ENCODE measurements around the gene ZFP3. TPM values are rescaled to one million over a fixed set of nuclear protein-coding genes. Genes with fewer than 3 reads are reported as not detected.
"Not testable (repeated sequence)": the region's sequence is repeated elsewhere in the genome, so short reads cannot be mapped to it uniquely, and the experiment has no call there.

ZFP3 gene
- polyA plus RNA-seq, 5 donors, result 8.1 to 11.8 (median 9.2) TPM

DNA sequence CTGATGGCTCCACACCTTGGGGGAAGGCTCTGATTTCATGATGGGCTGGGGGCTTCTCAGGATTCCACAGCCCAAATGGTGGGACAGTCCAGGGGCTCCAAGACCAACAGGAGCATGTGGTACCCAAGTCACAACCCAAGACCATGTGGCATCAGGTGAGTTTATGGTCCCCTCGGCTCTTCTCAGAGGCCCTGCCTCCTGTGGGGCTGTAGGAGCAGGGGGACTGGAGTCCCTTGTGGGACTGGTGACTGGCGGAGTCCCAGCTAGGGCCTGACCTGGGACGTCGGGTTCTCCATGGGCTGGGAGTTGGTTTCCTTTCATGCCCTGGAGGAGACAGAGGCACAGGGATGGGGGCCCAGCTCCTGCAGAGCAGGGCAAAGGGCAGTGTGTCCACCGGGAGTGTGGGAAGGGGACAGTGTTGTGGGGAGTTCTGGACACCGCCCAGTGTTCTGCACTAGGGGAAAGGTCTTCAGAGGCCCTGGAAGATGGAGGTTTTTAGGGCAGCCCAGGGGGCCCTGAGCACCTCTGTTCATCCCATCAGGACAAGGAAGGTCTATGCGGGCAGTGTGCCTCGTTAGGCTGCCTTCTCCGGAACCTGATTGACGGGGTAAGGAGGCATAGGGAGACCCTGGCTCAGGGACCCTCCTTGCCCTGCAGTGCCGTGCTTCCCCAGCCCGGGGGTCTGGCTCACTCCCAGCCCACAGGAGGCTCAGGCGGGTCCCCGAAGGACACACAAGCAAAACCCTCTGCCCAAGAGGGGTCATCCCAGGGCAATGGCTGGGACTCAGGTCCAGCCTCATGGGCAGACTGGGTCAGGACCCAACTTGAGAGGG, 58.5 kb downstream of the ZFP3 start:
- DNase-seq, result not testable (repeated sequence)

DNA sequence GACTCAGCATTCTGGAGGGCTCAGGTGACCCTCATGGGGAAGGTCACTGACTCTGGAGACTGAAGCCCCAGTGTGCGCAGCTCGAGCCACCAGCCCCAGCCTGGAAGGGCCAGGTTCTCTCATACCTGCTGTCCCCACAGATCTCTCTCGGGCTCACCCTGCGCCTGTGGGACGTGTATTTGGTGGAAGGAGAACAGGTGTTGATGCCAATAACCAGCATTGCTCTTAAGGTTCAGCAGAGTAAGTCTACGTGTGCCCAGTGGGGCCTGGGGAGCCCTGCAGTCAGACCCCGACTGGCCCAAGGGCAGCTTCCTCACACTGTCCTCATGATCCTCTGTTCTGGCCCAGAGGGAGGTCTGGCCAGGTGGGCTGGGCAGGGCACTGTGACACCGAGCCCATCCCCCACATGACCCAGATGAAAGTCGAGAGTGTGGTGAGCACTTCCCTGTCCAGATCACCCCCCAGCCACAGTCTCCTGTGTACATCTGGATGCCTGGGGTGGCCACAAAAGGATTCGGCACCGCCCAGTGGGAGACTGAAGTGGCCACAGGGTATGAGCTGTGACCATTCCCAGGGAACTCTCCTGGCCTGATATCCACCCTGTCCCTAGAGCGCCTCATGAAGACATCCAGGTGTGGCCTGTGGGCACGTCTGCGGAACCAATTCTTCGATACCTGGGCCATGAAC, 59.4 kb downstream of the ZFP3 start:
- DNase-seq, result not testable (repeated sequence)

DNA sequence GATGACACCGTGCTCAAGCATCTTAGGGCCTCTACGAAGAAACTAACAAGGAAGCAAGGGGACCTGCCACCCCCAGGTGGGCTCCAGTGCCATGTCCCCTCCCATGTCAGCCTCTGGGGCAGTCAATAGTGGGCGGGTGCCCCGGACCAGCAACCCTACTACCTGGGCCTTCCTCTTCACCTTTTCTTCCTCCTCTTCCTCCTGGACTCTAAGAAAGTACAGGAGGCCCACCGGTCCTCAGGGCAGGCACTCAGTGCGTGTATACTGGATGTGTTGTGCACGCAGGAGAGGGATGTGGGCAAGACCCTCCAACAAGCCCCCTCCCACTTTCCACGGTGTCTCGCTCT, 59.9 kb downstream of the ZFP3 start:
- not testable (repeated sequence) for DNase-seq

DNA sequence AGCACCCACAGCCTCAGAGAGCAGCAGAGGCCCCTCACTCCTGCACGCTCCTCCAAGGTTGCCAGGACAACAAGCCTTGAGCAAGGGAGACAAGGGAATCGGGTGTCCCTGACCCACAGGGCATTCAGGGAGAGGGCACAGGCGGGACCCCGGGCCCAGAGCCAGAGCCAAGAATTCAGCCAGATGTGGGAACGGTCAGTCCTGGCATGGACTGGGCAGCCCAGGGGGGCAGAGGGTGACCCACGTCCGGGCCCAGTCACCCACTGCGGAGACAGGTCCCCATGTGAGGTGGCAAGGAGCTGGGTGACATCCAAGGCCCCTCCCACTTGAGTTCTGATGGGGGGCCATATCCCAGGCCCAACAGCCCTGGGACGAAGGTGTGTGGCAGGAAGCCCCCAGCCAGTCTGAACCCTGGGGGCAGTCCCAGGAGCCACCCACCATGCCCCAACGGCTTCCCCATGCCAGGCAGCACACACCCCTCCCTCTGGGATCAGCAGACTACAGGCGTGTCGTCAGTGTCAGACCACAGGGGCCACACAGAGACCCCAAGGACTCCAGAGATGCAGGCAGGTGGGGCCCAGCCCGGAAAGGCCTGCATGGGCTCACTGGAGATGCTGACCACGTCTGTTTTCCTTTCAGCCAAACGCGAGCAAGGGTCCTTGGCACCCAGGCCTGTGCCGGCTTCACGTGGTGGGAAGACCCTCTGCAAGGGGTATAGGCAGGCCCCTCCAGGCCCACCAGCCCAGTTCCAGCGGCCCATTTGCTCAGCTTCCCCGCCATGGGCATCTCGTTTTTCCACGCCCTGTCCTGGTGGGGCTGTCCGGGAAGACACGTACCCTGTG, 60.6 kb downstream of the ZFP3 start:
- no peak for DNase-seq

DNA sequence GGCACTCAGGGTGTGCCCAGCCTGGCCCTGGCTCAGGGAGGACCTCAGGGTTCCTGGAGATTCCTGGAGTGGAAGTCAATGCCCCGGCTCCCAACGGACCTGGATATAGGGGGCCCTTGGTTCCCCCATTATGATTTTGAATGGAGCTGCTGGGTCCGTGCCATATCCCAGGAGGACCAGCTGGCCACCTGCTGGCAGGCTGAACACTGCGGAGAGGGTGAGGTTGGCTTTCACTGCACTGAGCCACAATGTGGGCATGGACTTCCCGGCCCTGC, 61.1 kb downstream of the ZFP3 start:
- DNase-seq, result no peak

DNA sequence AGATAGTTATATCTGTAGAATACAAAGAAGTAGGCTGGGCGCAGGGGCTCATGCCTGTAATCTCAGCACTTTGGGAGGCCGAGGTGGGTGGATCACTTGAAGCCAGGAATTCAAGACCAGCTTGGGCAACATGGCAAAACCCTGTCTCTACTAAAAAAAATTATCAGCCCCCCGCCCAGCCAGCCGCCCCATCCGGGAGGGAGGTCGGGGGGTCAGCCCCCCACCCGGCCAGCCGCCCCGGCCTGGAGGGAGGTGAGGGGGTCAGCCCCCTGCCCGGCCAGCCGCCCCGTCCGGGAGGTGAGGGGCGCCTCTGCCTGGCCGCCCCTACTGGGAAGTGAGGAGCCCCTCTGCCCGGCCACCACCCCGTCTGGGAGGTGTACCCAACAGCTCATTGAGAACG, 64.6 kb downstream of the ZFP3 start:
- DNase-seq, result not testable (repeated sequence)

Other genes starting within 250 kb of the ZFP3 start
- gene MINK1, start 245.1 kb upstream of the ZFP3 start, polyA plus RNA-seq (ENCODE audit: insufficient read depth in 1 of 5, insufficient read length in 5 of 5, low replicate concordance in 1 of 5), result 10 to 100 TPM; 47.4 to 64.5 (median 57.3) TPM
- 1 to 10 TPM in 2 of 5 donors, under 1 TPM in 3; 0.52 to 1.8 (median 0.85) TPM for gene C17orf107, start 178.9 kb upstream of the ZFP3 start, polyA plus RNA-seq (ENCODE audit: insufficient read depth in 1 of 5, insufficient read length in 5 of 5, low replicate concordance in 1 of 5)
- 1 to 10 TPM in 2 of 5 donors, under 1 TPM in 3; 0.59 to 1.2 (median 0.94) TPM for gene CHRNE, start 175.4 kb upstream of the ZFP3 start, polyA plus RNA-seq (ENCODE audit: insufficient read depth in 1 of 5, insufficient read length in 5 of 5, low replicate concordance in 1 of 5)
- 1 to 10 TPM; 2.4 to 3.5 (median 2.9) TPM for gene GP1BA, start 146.2 kb upstream of the ZFP3 start, polyA plus RNA-seq (ENCODE audit: insufficient read depth in 1 of 5, insufficient read length in 5 of 5, low replicate concordance in 1 of 5)
- gene SLC25A11, start 138.4 kb upstream of the ZFP3 start, polyA plus RNA-seq (ENCODE audit: insufficient read depth in 1 of 5, insufficient read length in 5 of 5, low replicate concordance in 1 of 5), result 10 to 100 TPM; 40.1 to 62.0 (median 46.2) TPM
- 100 to 1,000 TPM; 105 to 134 (median 122) TPM for gene RNF167, start 138.2 kb upstream of the ZFP3 start, polyA plus RNA-seq (ENCODE audit: insufficient read depth in 1 of 5, insufficient read length in 5 of 5, low replicate concordance in 1 of 5)
- 100 to 1,000 TPM; 315 to 670 (median 399) TPM for gene PFN1, start 129.9 kb upstream of the ZFP3 start, polyA plus RNA-seq (ENCODE audit: insufficient read depth in 1 of 5, insufficient read length in 5 of 5, low replicate concordance in 1 of 5)
- gene ENO3, start 127.3 kb upstream of the ZFP3 start, polyA plus RNA-seq (ENCODE audit: insufficient read depth in 1 of 5, insufficient read length in 5 of 5, low replicate concordance in 1 of 5), result 100 to 1,000 TPM in 1 of 5 donors, 10 to 100 TPM in 4; 12.8 to 101 (median 15.4) TPM
- gene SPAG7, start 110.7 kb upstream of the ZFP3 start, polyA plus RNA-seq (ENCODE audit: insufficient read depth in 1 of 5, insufficient read length in 5 of 5, low replicate concordance in 1 of 5), result 10 to 100 TPM; 73.1 to 88.6 (median 76.3) TPM
- 10 to 100 TPM; 25.4 to 40.9 (median 32.4) TPM for gene CAMTA2, start 90.8 kb upstream of the ZFP3 start, polyA plus RNA-seq (ENCODE audit: insufficient read depth in 1 of 5, insufficient read length in 5 of 5, low replicate concordance in 1 of 5)
- 10 to 100 TPM in 2 of 5 donors, 1 to 10 TPM in 3; 7.1 to 10.9 (median 9.5) TPM for gene INCA1, start 80.9 kb upstream of the ZFP3 start, polyA plus RNA-seq (ENCODE audit: insufficient read depth in 1 of 5, insufficient read length in 5 of 5, low replicate concordance in 1 of 5)
- gene KIF1C, start 80.5 kb upstream of the ZFP3 start, polyA plus RNA-seq (ENCODE audit: insufficient read depth in 1 of 5, insufficient read length in 5 of 5, low replicate concordance in 1 of 5), result 10 to 100 TPM; 51.1 to 80.4 (median 58.0) TPM
- gene SLC52A1, start 43.0 kb upstream of the ZFP3 start, polyA plus RNA-seq (ENCODE audit: insufficient read depth in 1 of 5, insufficient read length in 5 of 5, low replicate concordance in 1 of 5), result under 1 TPM; 0.17 to 0.27 (median 0.19) TPM
- gene ZNF232, start 33.4 kb downstream of the ZFP3 start, polyA plus RNA-seq (ENCODE audit: insufficient read depth in 1 of 5, insufficient read length in 5 of 5, low replicate concordance in 1 of 5), result 10 to 100 TPM; 17.6 to 46.8 (median 42.0) TPM
- 10 to 100 TPM in 3 of 5 donors, 1 to 10 TPM in 2; 1.8 to 16.7 (median 10.0) TPM for gene USP6, start 37.6 kb downstream of the ZFP3 start, polyA plus RNA-seq (ENCODE audit: insufficient read depth in 1 of 5, insufficient read length in 5 of 5, low replicate concordance in 1 of 5)
- gene ZNF594, start 113.4 kb downstream of the ZFP3 start, polyA plus RNA-seq (ENCODE audit: insufficient read depth in 1 of 5, insufficient read length in 5 of 5, low replicate concordance in 1 of 5), result 10 to 100 TPM; 13.7 to 25.4 (median 18.4) TPM
- 1 to 10 TPM; 1.4 to 2.5 (median 2.1) TPM for gene SCIMP, start 156.4 kb downstream of the ZFP3 start, polyA plus RNA-seq (ENCODE audit: insufficient read depth in 1 of 5, insufficient read length in 5 of 5, low replicate concordance in 1 of 5)
- 10 to 100 TPM; 47.0 to 59.2 (median 56.1) TPM for gene RABEP1, start 203.8 kb downstream of the ZFP3 start, polyA plus RNA-seq (ENCODE audit: insufficient read depth in 1 of 5, insufficient read length in 5 of 5, low replicate concordance in 1 of 5)

Data from right lung (tissue), 5 donors.